Lower leg skin (tissue), 3 donors: ENCODE data around the gene RALGAPA2.

Experiments
- POLR2A ChIP-seq, 2 donors: fragments of 450-650 bp; IDR thresholded peaks; one replicate each; pipeline ENCODE4 v1.6.1; 2016 to 2017; ENCODE audit warnings: antibody characterized with exemption in 2 of 2, mild to moderate bottlenecking in 1 of 2, moderate library complexity in 1 of 2
- TF ChIP-seq, protein P1 (sequence below), 3 donors: fragments of 450-650 bp; IDR thresholded peaks; one replicate each; pipeline ENCODE4 v1.5.1; 2016; ENCODE audit warnings: antibody characterized with exemption in 3 of 3, mild to moderate bottlenecking in 3 of 3, moderate library complexity in 2 of 3

DNA sequence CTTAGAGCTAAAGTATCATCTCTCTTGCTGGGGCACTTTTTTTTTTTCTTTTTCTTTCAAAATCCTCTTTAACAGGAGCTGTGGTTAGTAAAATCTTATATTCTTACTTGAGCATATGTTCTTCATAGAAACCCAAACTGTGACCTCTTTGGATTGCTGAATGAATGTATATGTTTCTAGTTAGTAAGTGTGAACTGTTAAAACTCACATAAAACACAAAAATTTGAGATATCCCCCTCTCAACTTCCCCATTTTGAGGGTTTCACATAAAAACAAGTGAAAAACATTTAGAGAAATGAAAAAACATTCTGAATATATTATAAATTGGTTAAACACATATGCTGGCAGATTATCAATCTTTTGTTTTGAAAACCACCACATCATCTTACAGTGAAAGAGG lies 266.4 kb downstream of the RALGAPA2 start:
- TF ChIP-seq, protein P1, sequence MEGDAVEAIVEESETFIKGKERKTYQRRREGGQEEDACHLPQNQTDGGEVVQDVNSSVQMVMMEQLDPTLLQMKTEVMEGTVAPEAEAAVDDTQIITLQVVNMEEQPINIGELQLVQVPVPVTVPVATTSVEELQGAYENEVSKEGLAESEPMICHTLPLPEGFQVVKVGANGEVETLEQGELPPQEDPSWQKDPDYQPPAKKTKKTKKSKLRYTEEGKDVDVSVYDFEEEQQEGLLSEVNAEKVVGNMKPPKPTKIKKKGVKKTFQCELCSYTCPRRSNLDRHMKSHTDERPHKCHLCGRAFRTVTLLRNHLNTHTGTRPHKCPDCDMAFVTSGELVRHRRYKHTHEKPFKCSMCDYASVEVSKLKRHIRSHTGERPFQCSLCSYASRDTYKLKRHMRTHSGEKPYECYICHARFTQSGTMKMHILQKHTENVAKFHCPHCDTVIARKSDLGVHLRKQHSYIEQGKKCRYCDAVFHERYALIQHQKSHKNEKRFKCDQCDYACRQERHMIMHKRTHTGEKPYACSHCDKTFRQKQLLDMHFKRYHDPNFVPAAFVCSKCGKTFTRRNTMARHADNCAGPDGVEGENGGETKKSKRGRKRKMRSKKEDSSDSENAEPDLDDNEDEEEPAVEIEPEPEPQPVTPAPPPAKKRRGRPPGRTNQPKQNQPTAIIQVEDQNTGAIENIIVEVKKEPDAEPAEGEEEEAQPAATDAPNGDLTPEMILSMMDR (IDR thresholded peaks at IDR 0.05): no peak
- no peak for TF ChIP-seq POLR2A (IDR thresholded peaks at IDR 0.05)
